ENCODE measurements around the gene VOPP1.

The VOPP1 gene

DNA sequence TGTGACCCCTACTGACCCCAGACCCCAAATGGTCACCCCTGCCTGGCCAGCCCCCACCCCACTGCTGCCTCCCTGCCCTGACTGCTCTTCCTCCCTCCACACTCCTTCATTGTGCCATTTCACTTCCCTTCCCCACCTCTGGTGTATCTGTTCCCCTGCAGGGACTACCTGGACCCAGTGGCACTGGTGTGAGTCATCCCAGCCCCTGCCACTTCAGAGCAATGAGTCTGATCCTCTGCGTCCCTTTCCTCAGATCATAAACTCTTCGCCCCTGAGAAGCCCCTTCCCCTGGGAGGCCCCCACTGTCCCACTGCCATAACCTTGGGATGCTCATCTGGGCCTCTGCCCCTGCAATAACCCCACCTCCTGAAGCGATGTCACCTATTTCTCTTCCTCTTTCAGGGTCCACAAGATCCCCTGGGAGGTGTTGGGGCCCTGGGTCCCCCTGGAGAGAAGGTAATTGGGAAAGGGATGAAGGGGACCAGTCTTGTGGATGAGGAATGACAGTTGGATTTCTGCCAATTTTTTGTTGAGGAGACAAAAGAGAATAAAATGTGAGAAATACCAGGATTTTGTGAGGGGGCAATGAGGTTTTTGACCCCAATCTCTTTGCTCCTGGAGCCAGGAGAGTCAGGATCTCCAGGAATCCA, 19.1 kb upstream of the VOPP1 start:
- no peaks in the 10 kb centered on the region for H3K27me3 ChIP-seq (replicated peaks in 2 of 5; ENCODE audit: control insufficient read depth in 4 of 5, insufficient read depth in 5 of 5, low read length in 4 of 5)
- H3K9me3 ChIP-seq (ENCODE audit: control extremely low read depth in 1 of 5, control insufficient read depth in 4 of 5, insufficient read depth in 2 of 5, low read depth in 1 of 5, low read length in 4 of 5): no peaks in the 10 kb centered on the region
- DNase-seq: no peak
- ChIA-PET POLR2A (no interaction called here), CTCF (no interaction called here)
- no peaks in the 10 kb centered on the region for H3K4me1 ChIP-seq (ENCODE audit: control extremely low read depth in 1 of 4, control insufficient read depth in 4 of 4, insufficient read depth in 4 of 4, low read length in 3 of 4)
- no peaks in the 10 kb centered on the region for H3K36me3 ChIP-seq (ENCODE audit: control insufficient read depth in 4 of 4, insufficient read depth in 4 of 4, low read length in 3 of 4)
- H3K4me3 ChIP-seq (ENCODE audit: control insufficient read depth in 1 of 7, extremely low read depth in 1 of 7, insufficient read depth in 4 of 7, low read depth in 2 of 7, low read length in 6 of 7): no peak overlapping the region
- 100% methylated on average over 1 of the region's 3 CpGs for whole genome bisulfite sequencing (ENCODE audit: insufficient coverage)
- no peak overlapping the region for H3K27ac ChIP-seq (ENCODE audit: insufficient read depth in 1 of 2, low read depth in 1 of 2, low read length in 2 of 2, poor library complexity in 1 of 2, severe bottlenecking in 2 of 2)

DNA sequence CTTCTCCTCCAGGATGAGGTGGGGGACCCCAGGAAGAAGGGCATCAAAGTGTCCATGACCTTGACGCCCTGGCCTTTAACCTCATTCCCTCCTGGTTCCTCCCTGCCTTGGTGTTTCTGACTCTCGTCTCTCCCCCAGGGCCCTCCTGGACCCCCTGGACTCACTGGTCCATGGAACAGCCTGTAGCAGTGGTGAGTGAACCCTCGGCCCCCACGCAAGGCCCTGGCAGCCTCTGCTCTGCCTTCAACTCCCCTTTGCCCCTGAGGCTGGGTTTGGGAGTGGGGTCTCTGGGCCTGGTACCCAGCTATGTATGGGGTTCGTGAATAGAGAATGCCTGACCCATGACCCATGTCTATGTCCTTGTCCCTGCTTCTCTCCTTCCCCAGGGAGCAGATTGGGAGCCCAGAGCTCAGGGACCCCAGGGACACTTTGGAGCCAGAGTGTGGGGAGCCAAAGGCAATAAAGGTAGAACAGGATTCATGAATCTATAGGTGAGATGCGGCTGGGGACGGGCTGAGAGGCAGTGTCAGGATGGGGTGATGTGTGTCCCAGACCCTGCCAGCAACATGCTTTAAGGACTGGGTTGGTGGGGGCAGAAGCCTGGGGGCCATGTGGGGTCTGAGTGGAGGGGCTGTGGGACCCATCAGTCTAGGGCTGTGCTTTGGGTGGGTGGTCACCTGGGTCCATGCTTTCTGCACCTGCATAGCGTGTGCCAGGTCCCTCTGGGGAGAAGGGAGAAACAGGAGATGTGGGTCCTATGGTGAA, 18.4 kb upstream of the VOPP1 start:
- H3K27me3 ChIP-seq (replicated peaks in 2 of 5; ENCODE audit: control insufficient read depth in 4 of 5, insufficient read depth in 5 of 5, low read length in 4 of 5): no peaks in the 10 kb centered on the region
- no peaks in the 10 kb centered on the region for H3K9me3 ChIP-seq (ENCODE audit: control extremely low read depth in 1 of 5, control insufficient read depth in 4 of 5, insufficient read depth in 2 of 5, low read depth in 1 of 5, low read length in 4 of 5)
- WGBS (ENCODE audit: insufficient coverage): 97% methylated on average over 4 of the region's 8 CpGs
- DNase-seq: no peak
- H3K27ac ChIP-seq (ENCODE audit: insufficient read depth in 1 of 2, low read depth in 1 of 2, low read length in 2 of 2, poor library complexity in 1 of 2, severe bottlenecking in 2 of 2): no peak overlapping the region
- ChIA-PET POLR2A (no interaction called here), CTCF (no interaction called here)
- no peaks in the 10 kb centered on the region for H3K36me3 ChIP-seq (ENCODE audit: control insufficient read depth in 4 of 4, insufficient read depth in 4 of 4, low read length in 3 of 4)
- no peak overlapping the region for H3K4me3 ChIP-seq (ENCODE audit: control insufficient read depth in 1 of 7, extremely low read depth in 1 of 7, insufficient read depth in 4 of 7, low read depth in 2 of 7, low read length in 6 of 7)
- H3K4me1 ChIP-seq (ENCODE audit: control extremely low read depth in 1 of 4, control insufficient read depth in 4 of 4, insufficient read depth in 4 of 4, low read length in 3 of 4): no peaks in the 10 kb centered on the region

DNA sequence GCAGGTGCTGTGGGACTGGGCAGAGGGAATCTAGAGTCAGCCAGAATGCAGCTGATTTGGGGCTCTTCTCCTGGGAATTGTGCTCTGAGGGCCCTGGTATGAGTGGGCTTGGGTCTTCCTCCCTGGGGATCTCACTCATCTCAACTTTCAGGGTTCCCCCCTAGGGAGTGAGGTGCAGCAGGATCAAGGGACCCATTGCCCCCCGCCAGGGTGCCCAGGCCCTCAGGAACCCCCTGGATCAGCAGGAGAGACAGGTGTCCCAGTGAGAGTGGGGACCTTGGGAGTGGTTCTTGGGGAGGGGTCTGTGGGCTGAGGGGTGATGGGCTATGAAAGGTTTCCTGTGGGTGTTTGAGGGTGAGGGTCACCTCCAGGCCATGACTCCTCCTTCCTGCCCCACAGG, 17.6 kb upstream of the VOPP1 start:
- no peaks in the 10 kb centered on the region for H3K9me3 ChIP-seq (ENCODE audit: control extremely low read depth in 1 of 5, control insufficient read depth in 4 of 5, insufficient read depth in 2 of 5, low read depth in 1 of 5, low read length in 4 of 5)
- no peaks in the 10 kb centered on the region for H3K36me3 ChIP-seq (ENCODE audit: control insufficient read depth in 4 of 4, insufficient read depth in 4 of 4, low read length in 3 of 4)
- H3K4me1 ChIP-seq (ENCODE audit: control extremely low read depth in 1 of 4, control insufficient read depth in 4 of 4, insufficient read depth in 4 of 4, low read length in 3 of 4): peaks cover 0 to 5% (median 4%) of the 10 kb centered on the region in 4 experiments
- DNase-seq: no peak
- POLR2A ChIA-PET: interaction anchor here (0.6 kb wide), 1 partner anchor 485 kb away, joined by 3 read pairs; no protein-coding TSS in a partner anchor
- WGBS (ENCODE audit: insufficient coverage): 83% methylated on average over 1 of the region's 1 CpG
- CTCF ChIA-PET: interaction anchor here (1.2 kb wide), 1 partner anchor 157 kb away, joined by 3 read pairs; no protein-coding TSS in a partner anchor
- no peak overlapping the region for H3K4me3 ChIP-seq (ENCODE audit: control insufficient read depth in 1 of 7, extremely low read depth in 1 of 7, insufficient read depth in 4 of 7, low read depth in 2 of 7, low read length in 6 of 7)
- no peak overlapping the region for H3K27ac ChIP-seq (ENCODE audit: insufficient read depth in 1 of 2, low read depth in 1 of 2, low read length in 2 of 2, poor library complexity in 1 of 2, severe bottlenecking in 2 of 2)
- no peaks in the 10 kb centered on the region for H3K27me3 ChIP-seq (replicated peaks in 2 of 5; ENCODE audit: control insufficient read depth in 4 of 5, insufficient read depth in 5 of 5, low read length in 4 of 5)

DNA sequence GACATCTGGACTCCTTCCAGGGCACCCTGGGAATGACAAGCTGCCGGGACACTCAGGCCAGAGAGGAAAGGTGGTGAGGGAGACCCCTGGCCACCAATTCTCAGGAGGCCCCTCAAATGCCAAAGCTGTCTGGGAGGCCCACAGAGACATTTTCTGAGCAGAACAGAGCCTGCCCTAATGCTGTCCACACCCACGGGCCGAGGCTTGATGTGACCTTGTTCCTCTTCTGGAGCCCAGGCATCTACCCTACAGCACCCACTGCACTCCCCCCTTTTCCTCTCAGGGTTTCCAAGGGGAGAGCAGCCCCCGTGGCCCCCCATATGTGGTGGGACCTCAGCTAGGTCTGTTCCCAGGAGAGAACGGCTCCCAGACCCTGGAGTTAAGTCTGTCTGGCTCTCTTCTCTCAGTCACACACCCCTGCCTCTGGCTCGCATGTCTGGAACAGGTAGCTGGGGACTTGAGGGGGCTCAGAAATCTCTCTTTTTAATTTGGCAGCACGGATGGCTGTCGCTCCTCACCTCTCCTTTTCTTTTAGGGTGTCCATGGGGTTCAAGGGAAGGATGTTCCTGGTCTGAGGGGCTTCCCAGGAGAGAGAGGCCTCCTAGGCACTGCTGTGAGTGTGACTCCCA, 16.8 kb upstream of the VOPP1 start:
- H3K27ac ChIP-seq (ENCODE audit: insufficient read depth in 1 of 2, low read depth in 1 of 2, low read length in 2 of 2, poor library complexity in 1 of 2, severe bottlenecking in 2 of 2): no peak overlapping the region
- WGBS (ENCODE audit: insufficient coverage): 73% methylated on average over 4 of the region's 8 CpGs
- H3K36me3 ChIP-seq (ENCODE audit: control insufficient read depth in 4 of 4, insufficient read depth in 4 of 4, low read length in 3 of 4): no peaks in the 10 kb centered on the region
- H3K27me3 ChIP-seq (replicated peaks in 2 of 5; ENCODE audit: control insufficient read depth in 4 of 5, insufficient read depth in 5 of 5, low read length in 4 of 5): no peaks in the 10 kb centered on the region
- ChIA-PET CTCF (interaction anchor here (1.1 to 2.0 kb wide), 3 partner anchors 20 to 156 kb away, joined by 3 to 5 read pairs (median 3); no protein-coding TSS in a partner anchor), POLR2A (interaction anchor here (0.6 kb wide), 1 partner anchor 486 kb away, joined by 3 read pairs; no protein-coding TSS in a partner anchor)
- peaks cover 0 to 11% (median 5%) of the 10 kb centered on the region in 4 experiments for H3K4me1 ChIP-seq (ENCODE audit: control extremely low read depth in 1 of 4, control insufficient read depth in 4 of 4, insufficient read depth in 4 of 4, low read length in 3 of 4)
- DNase-seq: no peak
- no peaks in the 10 kb centered on the region for H3K9me3 ChIP-seq (ENCODE audit: control extremely low read depth in 1 of 5, control insufficient read depth in 4 of 5, insufficient read depth in 2 of 5, low read depth in 1 of 5, low read length in 4 of 5)
- no peak overlapping the region for H3K4me3 ChIP-seq (ENCODE audit: control insufficient read depth in 1 of 7, extremely low read depth in 1 of 7, insufficient read depth in 4 of 7, low read depth in 2 of 7, low read length in 6 of 7)

DNA sequence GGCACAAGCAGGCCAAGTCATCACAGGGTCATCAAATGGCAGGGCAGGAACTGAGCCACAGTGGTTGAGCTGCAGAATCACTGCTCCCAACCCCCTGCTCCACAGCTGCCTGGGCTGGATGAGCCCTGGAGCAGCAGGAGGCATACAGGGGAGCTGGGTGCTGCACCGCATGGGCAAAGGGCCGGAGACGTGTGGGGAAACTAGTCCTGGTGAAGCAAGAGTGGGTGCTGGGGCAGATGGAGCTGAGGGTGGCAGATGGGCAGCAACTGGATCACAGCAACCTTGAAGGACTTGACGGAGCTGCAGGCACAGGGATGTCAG, 16.0 kb upstream of the VOPP1 start:
- Histone ChIP-seq H3K27ac (ENCODE audit: insufficient read depth in 1 of 2, low read depth in 1 of 2, low read length in 2 of 2, poor library complexity in 1 of 2, severe bottlenecking in 2 of 2) (no peak overlapping the region), H3K27me3 (replicated peaks in 2 of 5; ENCODE audit: control insufficient read depth in 4 of 5, insufficient read depth in 5 of 5, low read length in 4 of 5) (no peaks in the 10 kb centered on the region), H3K4me3 (ENCODE audit: control insufficient read depth in 1 of 7, extremely low read depth in 1 of 7, insufficient read depth in 4 of 7, low read depth in 2 of 7, low read length in 6 of 7) (no peak overlapping the region), H3K9me3 (ENCODE audit: control extremely low read depth in 1 of 5, control insufficient read depth in 4 of 5, insufficient read depth in 2 of 5, low read depth in 1 of 5, low read length in 4 of 5) (no peaks in the 10 kb centered on the region), H3K4me1 (ENCODE audit: control extremely low read depth in 1 of 4, control insufficient read depth in 4 of 4, insufficient read depth in 4 of 4, low read length in 3 of 4) (peaks cover 0 to 11% (median 5%) of the 10 kb centered on the region in 4 experiments), H3K36me3 (ENCODE audit: control insufficient read depth in 4 of 4, insufficient read depth in 4 of 4, low read length in 3 of 4) (no peaks in the 10 kb centered on the region)
- DNase-seq: no peak
- whole genome bisulfite sequencing (ENCODE audit: insufficient coverage): 96% methylated on average over 3 of the region's 4 CpGs
- POLR2A ChIA-PET: no interaction called here
- CTCF ChIA-PET: interaction anchor here (1.1 to 2.0 kb wide), 2 partner anchors 19 to 54 kb away, joined by 3 to 5 read pairs; no protein-coding TSS in a partner anchor

DNA sequence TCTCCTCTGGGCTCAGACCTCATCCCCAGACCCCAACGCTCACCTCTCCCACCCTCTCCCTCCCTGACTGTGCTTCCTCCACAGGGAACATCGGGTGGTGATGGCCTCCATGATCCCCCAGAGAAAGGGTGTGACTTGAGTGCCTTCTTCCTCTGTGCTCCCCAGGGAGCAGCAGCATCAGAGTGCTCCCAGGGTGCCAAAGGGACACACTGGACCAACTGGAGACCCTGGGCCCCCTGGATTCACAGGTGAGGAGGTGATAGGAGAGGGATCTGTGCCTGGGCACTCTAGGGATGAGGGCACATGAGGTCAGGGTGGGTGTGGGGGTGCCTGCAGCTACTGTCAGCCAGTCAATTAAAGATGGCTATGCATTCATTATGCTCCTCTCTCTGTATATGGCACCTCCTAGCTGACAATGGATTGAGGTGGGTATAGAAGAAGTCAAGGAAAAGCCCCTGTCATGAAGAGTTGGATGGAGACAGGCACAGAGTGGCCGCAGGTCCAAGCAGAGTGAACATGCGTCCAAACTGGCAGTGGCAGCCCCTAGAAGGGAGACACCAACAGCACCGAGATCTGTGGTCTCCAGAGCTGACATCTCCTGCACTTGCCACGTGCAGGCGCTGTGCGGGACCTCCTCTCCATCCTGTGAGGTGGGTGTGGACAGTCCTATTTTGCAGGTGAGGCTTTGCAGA, 15.5 kb upstream of the VOPP1 start:
- 95% methylated on average over 6 of the region's 8 CpGs for WGBS (ENCODE audit: insufficient coverage)
- H3K27me3 ChIP-seq (replicated peaks in 2 of 5; ENCODE audit: control insufficient read depth in 4 of 5, insufficient read depth in 5 of 5, low read length in 4 of 5): no peaks in the 10 kb centered on the region
- POLR2A ChIA-PET: no interaction called here
- peaks cover 0 to 11% (median 5%) of the 10 kb centered on the region in 4 experiments for H3K4me1 ChIP-seq (ENCODE audit: control extremely low read depth in 1 of 4, control insufficient read depth in 4 of 4, insufficient read depth in 4 of 4, low read length in 3 of 4)
- DNase-seq: no peak
- CTCF ChIA-PET: interaction anchor here (1.1 to 2.0 kb wide), 3 partner anchors 10 to 53 kb away, joined by 3 to 5 read pairs (median 3); no protein-coding TSS in a partner anchor
- H3K9me3 ChIP-seq (ENCODE audit: control extremely low read depth in 1 of 5, control insufficient read depth in 4 of 5, insufficient read depth in 2 of 5, low read depth in 1 of 5, low read length in 4 of 5): no peaks in the 10 kb centered on the region
- no peaks in the 10 kb centered on the region for H3K36me3 ChIP-seq (ENCODE audit: control insufficient read depth in 4 of 4, insufficient read depth in 4 of 4, low read length in 3 of 4)
- H3K27ac ChIP-seq (ENCODE audit: insufficient read depth in 1 of 2, low read depth in 1 of 2, low read length in 2 of 2, poor library complexity in 1 of 2, severe bottlenecking in 2 of 2): no peak overlapping the region
- no peak overlapping the region for H3K4me3 ChIP-seq (ENCODE audit: control insufficient read depth in 1 of 7, extremely low read depth in 1 of 7, insufficient read depth in 4 of 7, low read depth in 2 of 7, low read length in 6 of 7)

All from common myeloid progenitor, CD34-positive (primary cell).